Activated CD4-positive, alpha-beta T cell treated with anti-CD3 and anti-CD28 coated beads for 48 hours (primary cell): ENCODE data around the gene GUCA1C.

Source experiments
- DNase-seq: peaks from one replicate; pipeline ENCODE4 v3.0.0-alpha.2; 2020

GUCA1C gene

GRCh38 chr3:108953700-108954099 lies at the start of gene GUCA1C:
GUCA1C (minus strand) TSS chr3:108953879; CDS start chr3:108953762, 117 bp downstream.
- DNase-seq, result no peak

GRCh38 chr3:108998436-108998835 lies 44.8 kb upstream of the GUCA1C start:
- no peak for DNase-seq

- no peak for DNase-seq
These were observed 32.2 kb upstream of the GUCA1C start for GRCh38 chr3:108985844-108986243.

GRCh38 chr3:108983051-108983450 lies 29.4 kb upstream of the GUCA1C start:
- DNase-seq, result no peak

- no peak for DNase-seq
These were observed 22.4 kb upstream of the GUCA1C start for GRCh38 chr3:108976058-108976457.

GRCh38 chr3:108973019-108973418 lies 19.3 kb upstream of the GUCA1C start:
- no peak for DNase-seq

- DNase-seq, result no peak
These were observed 18.8 kb upstream of the GUCA1C start for GRCh38 chr3:108972482-108972881.

- DNase-seq, result no peak
These were observed 16.9 kb upstream of the GUCA1C start for GRCh38 chr3:108970561-108970960.

- DNase-seq, result no peak
These were observed 13.1 kb upstream of the GUCA1C start for GRCh38 chr3:108966773-108967172.

- DNase-seq, result no peak
These were observed 5.3 kb upstream of the GUCA1C start for GRCh38 chr3:108959017-108959416.

- DNase-seq, result no peak
These were observed 469 bp downstream of the GUCA1C start for GRCh38 chr3:108953210-108953609.

- DNase-seq, result no peak
These were observed 1.7 kb downstream of the GUCA1C start for GRCh38 chr3:108951820-108952501.

- DNase-seq, result no peak
These were observed 5.8 kb downstream of the GUCA1C start for GRCh38 chr3:108947855-108948254.

GRCh38 chr3:108946292-108947285 lies 7.1 kb downstream of the GUCA1C start:
- DNase-seq, result no peak

- DNase-seq, result no peak
These were observed 13.0 kb downstream of the GUCA1C start for GRCh38 chr3:108940568-108941263.

- no peak for DNase-seq
These were observed 13.5 kb downstream of the GUCA1C start for GRCh38 chr3:108940166-108940565.

- no peak for DNase-seq
These were observed 16.6 kb downstream of the GUCA1C start for GRCh38 chr3:108936924-108937689.

GRCh38 chr3:108931035-108931434 lies 22.6 kb downstream of the GUCA1C start:
- DNase-seq, result no peak

GRCh38 chr3:108918866-108919265 lies 34.8 kb downstream of the GUCA1C start:
- no peak for DNase-seq

GRCh38 chr3:108914774-108915641 lies 38.7 kb downstream of the GUCA1C start:
- DNase-seq, result peak; percentile 71

- DNase-seq, result no peak
These were observed 43.9 kb downstream of the GUCA1C start for GRCh38 chr3:108909799-108910198.

GRCh38 chr3:108907194-108907593 lies 46.5 kb downstream of the GUCA1C start:
- no peak for DNase-seq
